HepG2 (cell line): ENCODE results near the gene PLCL1. TPM values are rescaled to one million over a fixed set of nuclear protein-coding genes. Genes with fewer than 3 reads are reported as not detected.

Experiments used
- ATAC-seq: fragments of 200-7000 bp; cut with Tn5 transposase; 3 replicates; pipeline ENCODE4 v1.9.1; 2020; ENCODE audit warnings: mild to moderate bottlenecking, moderate library complexity
- BruUV-seq: library from RNA; stranded (reverse); fragments of 400-500 nt; replicated peaks from 2 replicates; lab custom pipeline; 2021; lab: Mats Ljungman, UMichigan
- CTCF ChIA-PET: fragments of 300-600 bp; formaldehyde crosslinking; extraction: SDS; loops from one replicate; lab custom pipeline; 2021; ENCODE audit warnings: low total read pairs, inconsistent platforms, low intra/inter-chr PET ratio; lab: Yijun Ruan, JAX
- POLR2A ChIA-PET: fragments of 350-600 bp; sonication (Branson Sonifier 250); formaldehyde crosslinking; loops from one replicate; lab custom pipeline; 2020; ENCODE audit warnings: antibody characterized with exemption, inconsistent platforms; lab: Yijun Ruan, JAX
- DNase-seq: peaks from one replicate; pipeline ENCODE4 v3.0.0-alpha.2; 2015; ENCODE audit warnings: low spot score
- FAIRE-seq: peaks from 3 replicates; lab custom pipeline; 2011; peaks lifted over from hg19 to GRCh38; lab: Jason Lieb, UNC
- H2AFZ ChIP-seq: one replicate; pipeline ENCODE4 v1.6.1; 2011; ENCODE audit warnings: low read length, inconsistent platforms
- H3K27ac ChIP-seq: fragments of 300-600 bp; 3 replicates; pipeline ENCODE4 v1.8.0; 2011; ENCODE audit warnings: mixed run types, mild to moderate bottlenecking, mixed read lengths, low read length, inconsistent platforms; ENCODE audit not compliant: insufficient read depth; ENCODE audit errors: extremely low read length
- H3K27me3 ChIP-seq, 2 experiments: fragments of 200-600 bp in 1 of 2; 2 replicates in 1 of 2; 3 replicates in 1 of 2; pipeline versions ENCODE4 v1.6.0 to v1.8.0; 2011; ENCODE audit warnings: low read length in 2 of 2, mild to moderate bottlenecking in 2 of 2, moderate library complexity in 2 of 2, inconsistent platforms in 1 of 2; ENCODE audit not compliant: insufficient read depth in 2 of 2, control insufficient read depth in 1 of 2
- H3K36me3 ChIP-seq, 2 experiments: fragments of 200-600 bp in 1 of 2; replicated peaks in 1 of 2; 2 replicates in 1 of 2; 3 replicates in 1 of 2; pipeline versions ENCODE4 v1.5.1 to v1.8.0; 2011; ENCODE audit warnings: low read length in 2 of 2, inconsistent platforms in 1 of 2; ENCODE audit not compliant: insufficient read depth in 2 of 2, control insufficient read depth in 1 of 2
- H3K4me1 ChIP-seq: 2 replicates; pipeline ENCODE4 v1.5.1; 2012; ENCODE audit warnings: low read length, inconsistent platforms; ENCODE audit not compliant: insufficient read depth
- H3K4me2 ChIP-seq: 2 replicates; pipeline ENCODE4 v1.6.0; 2011; ENCODE audit warnings: low read depth, low read length, inconsistent platforms
- H3K4me3 ChIP-seq, 3 experiments: fragments of 200-600 bp in 1 of 3; sonication (generic), shearing (Covaris generic) in 1 of 3; replicated peaks in 1 of 3; 2 replicates each; pipeline ENCODE4 v1.5.1; 2011 to 2016; ENCODE audit warnings: low read length in 3 of 3, inconsistent platforms in 2 of 3, low read depth in 2 of 3, mild to moderate bottlenecking in 2 of 3, control low read depth in 1 of 3, mixed read lengths in 1 of 3; ENCODE audit not compliant: insufficient read depth in 1 of 3
- H3K79me2 ChIP-seq: one replicate; pipeline ENCODE4 v1.6.1; 2011; ENCODE audit warnings: low read length, inconsistent platforms; ENCODE audit not compliant: insufficient read depth
- H3K9ac ChIP-seq: 2 replicates; pipeline ENCODE4 v1.6.0; 2011; ENCODE audit warnings: mild to moderate bottlenecking, low read depth, low read length, inconsistent platforms; ENCODE audit not compliant: insufficient read depth
- H3K9me3 ChIP-seq: 2 replicates; pipeline ENCODE4 v1.5.1; 2012; ENCODE audit warnings: mild to moderate bottlenecking, low read length
- H4K20me1 ChIP-seq: 2 replicates; pipeline ENCODE4 v1.6.0; 2011; ENCODE audit warnings: inconsistent platforms, mild to moderate bottlenecking, low read length, moderate library complexity; ENCODE audit not compliant: insufficient read depth
- FOXC1 ChIP-seq: sonication (generic); formaldehyde crosslinking; IDR thresholded peaks from 2 replicates; pipeline ENCODE4 v1.8.0; 2022; ENCODE audit warnings: mild to moderate bottlenecking, missing genetic modification reagents, borderline replicate concordance
- ZNF143 ChIP-seq: sonication (generic); formaldehyde crosslinking; IDR thresholded peaks from 2 replicates; pipeline ENCODE4 v1.4.0; 2020; ENCODE audit warnings: missing genetic modification reagents
- WGBS: methylation state at CpG from one replicate; pipeline ENCODE4 v1.1.6; 2017; ENCODE audit warnings: low lambda C conversion rate; 5-methylcytosine and 5-hydroxymethylcytosine counted together
- in situ Hi-C: cut with HindIII; loops from 2 replicates; pipeline ENCODE4 v1.10.0; 2017; ENCODE audit warnings: low pct_unique_long_range_greater_than_20kb; ENCODE audit not compliant: extremely low pct_ligation_motif_present
- intact Hi-C: fragments of 100-400 bp; cut with micrococcal nuclease; formaldehyde crosslinking; loops from one replicate; pipeline ENCODE4 v1.10.0; 2022; ENCODE audit not compliant: unreplicated experiment
- polyA plus RNA-seq, 8 experiments: library from polyadenylated mRNA; depleted of rRNA in 3 of 8; stranded (reverse) in 7 of 8; unstranded in 1 of 8; fragments of >200 nt; fragmentation: Illumina TruSeq in 4 of 8; extraction: Trizol in 4 of 8; gene quantifications; 2 replicates each; pipeline versions ENCODE4 v1.2.1 to v1.2.3, GENCODE V29; 2011 to 2016; ENCODE audit warnings: low read depth in 4 of 8, missing spikeins in 1 of 8, mixed read lengths in 1 of 8; ENCODE audit not compliant: insufficient read depth in 1 of 8
- total RNA-seq, 5 experiments: library from RNA; depleted of rRNA; stranded (reverse); fragments of >200 nt; fragmentation: Illumina TruSeq; extraction: Trizol; gene quantifications; 2 replicates each; pipeline ENCODE4 v1.2.3, GENCODE V29; 2016; ENCODE audit warnings: low read depth in 1 of 5
- TF ChIP-seq, protein P1 (sequence below): sonication (generic); formaldehyde crosslinking; IDR thresholded peaks from one replicate; pipeline ENCODE4 v1.5.1; 2020; ENCODE audit warnings: mild to moderate bottlenecking, missing genetic modification reagents; ENCODE audit errors: not compliant biosample characterization
- TF ChIP-seq, protein P2 (sequence below): sonication (generic); formaldehyde crosslinking; IDR thresholded peaks from 2 replicates; pipeline ENCODE4 v1.5.0; 2020; ENCODE audit warnings: missing genetic modification reagents

PLCL1 gene
- total and polyA plus RNA-seq, 2 of the 13 experiments (the other 11 are each of a cell fraction or from before 2014, with no cell fraction given): not detected

DNA sequence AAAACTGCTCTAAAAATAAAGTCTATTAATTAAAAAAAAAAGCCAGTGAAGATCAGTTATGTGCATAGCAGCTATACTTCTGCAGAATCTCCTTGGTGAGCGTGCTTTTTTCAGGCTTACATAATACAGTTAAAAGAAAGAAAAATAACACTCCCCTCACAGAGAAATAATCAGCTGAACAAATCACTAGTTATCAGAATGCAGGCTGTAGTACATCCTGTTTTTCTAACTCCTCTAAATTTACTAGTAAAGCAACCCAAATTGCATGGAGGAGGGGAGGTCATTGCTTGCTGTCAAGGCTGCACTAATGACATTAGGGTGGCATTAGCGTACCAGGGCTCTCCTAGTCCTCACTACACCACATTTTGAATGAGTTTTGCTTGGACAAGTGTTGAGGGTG is 192.2 kb downstream of the PLCL1 start:
- H3K27me3 ChIP-seq: no peaks in the 10 kb centered on the region; a peak in 1 of 5 replicates
- FAIRE-seq (no peak), ATAC-seq (no peak), DNase-seq (no peak)
- no peak overlapping the region for H3K9ac ChIP-seq
- intact Hi-C loops: no loop called here
- H4K20me1 ChIP-seq: no peaks in the 10 kb centered on the region
- H3K9me3 ChIP-seq: no peaks in the 10 kb centered on the region
- no peaks in the 10 kb centered on the region for H3K4me1 ChIP-seq
- H3K27ac ChIP-seq: no peak overlapping the region
- BruUV-seq: no TSS peak
- H3K4me3 ChIP-seq: no peak overlapping the region
- no peak overlapping the region for H2AFZ ChIP-seq
- ChIA-PET POLR2A (no interaction called here), CTCF (no interaction called here)
- no peak overlapping the region for H3K4me2 ChIP-seq
- H3K36me3 ChIP-seq: no peaks in the 10 kb centered on the region
- WGBS: 0% methylated on average over 2 of the region's 2 CpGs
- no peaks in the 10 kb centered on the region for H3K79me2 ChIP-seq
- in situ Hi-C loops: no loop called here
- TF ChIP-seq, protein P1, sequence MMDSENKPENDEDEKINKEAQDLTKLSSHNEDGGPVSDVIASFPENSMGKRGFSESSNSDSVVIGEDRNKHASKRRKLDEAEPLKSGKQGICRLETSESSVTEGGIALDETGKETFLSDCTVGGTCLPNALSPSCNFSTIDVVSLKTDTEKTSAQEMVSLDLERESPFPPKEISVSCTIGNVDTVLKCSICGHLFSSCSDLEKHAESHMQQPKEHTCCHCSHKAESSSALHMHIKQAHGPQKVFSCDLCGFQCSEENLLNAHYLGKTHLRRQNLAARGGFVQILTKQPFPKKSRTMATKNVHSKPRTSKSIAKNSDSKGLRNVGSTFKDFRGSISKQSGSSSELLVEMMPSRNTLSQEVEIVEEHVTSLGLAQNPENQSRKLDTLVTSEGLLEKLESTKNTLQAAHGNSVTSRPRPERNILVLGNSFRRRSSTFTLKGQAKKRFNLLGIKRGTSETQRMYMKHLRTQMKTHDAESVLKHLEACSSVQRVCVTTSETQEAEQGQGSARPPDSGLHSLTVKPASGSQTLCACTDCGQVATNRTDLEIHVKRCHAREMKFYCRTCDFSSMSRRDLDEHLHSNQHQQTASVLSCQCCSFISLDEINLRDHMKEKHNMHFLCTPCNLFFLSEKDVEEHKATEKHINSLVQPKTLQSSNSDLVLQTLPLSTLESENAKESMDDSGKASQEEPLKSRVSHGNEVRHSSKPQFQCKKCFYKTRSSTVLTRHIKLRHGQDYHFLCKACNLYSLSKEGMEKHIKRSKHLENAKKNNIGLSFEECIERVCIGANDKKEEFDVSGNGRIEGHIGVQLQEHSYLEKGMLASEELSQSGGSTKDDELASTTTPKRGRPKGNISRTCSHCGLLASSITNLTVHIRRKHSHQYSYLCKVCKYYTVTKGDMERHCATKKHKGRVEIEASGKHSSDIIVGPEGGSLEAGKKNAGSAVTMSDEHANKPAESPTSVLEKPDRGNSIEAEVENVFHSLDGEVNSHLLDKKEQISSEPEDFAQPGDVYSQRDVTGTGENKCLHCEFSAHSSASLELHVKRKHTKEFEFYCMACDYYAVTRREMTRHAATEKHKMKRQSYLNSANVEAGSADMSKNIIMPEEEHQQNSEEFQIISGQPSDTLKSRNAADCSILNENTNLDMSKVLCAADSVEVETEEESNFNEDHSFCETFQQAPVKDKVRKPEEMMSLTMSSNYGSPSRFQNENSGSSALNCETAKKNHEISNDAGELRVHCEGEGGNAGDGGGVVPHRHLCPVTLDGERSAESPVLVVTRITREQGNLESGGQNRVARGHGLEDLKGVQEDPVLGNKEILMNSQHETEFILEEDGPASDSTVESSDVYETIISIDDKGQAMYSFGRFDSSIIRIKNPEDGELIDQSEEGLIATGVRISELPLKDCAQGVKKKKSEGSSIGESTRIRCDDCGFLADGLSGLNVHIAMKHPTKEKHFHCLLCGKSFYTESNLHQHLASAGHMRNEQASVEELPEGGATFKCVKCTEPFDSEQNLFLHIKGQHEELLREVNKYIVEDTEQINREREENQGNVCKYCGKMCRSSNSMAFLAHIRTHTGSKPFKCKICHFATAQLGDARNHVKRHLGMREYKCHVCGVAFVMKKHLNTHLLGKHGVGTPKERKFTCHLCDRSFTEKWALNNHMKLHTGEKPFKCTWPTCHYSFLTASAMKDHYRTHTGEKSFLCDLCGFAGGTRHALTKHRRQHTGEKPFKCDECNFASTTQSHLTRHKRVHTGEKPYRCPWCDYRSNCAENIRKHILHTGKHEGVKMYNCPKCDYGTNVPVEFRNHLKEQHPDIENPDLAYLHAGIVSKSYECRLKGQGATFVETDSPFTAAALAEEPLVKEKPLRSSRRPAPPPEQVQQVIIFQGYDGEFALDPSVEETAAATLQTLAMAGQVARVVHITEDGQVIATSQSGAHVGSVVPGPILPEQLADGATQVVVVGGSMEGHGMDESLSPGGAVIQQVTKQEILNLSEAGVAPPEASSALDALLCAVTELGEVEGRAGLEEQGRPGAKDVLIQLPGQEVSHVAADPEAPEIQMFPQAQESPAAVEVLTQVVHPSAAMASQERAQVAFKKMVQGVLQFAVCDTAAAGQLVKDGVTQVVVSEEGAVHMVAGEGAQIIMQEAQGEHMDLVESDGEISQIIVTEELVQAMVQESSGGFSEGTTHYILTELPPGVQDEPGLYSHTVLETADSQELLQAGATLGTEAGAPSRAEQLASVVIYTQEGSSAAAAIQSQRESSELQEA (CRISPR knock-in tag): no peak
- no peak for TF ChIP-seq FOXC1
- no peak for TF ChIP-seq ZNF143 (CRISPR knock-in tag)
- TF ChIP-seq, protein P2, sequence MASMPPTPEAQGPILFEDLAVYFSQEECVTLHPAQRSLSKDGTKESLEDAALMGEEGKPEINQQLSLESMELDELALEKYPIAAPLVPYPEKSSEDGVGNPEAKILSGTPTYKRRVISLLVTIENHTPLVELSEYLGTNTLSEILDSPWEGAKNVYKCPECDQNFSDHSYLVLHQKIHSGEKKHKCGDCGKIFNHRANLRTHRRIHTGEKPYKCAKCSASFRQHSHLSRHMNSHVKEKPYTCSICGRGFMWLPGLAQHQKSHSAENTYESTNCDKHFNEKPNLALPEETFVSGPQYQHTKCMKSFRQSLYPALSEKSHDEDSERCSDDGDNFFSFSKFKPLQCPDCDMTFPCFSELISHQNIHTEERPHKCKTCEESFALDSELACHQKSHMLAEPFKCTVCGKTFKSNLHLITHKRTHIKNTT (CRISPR knock-in tag): no peak
